Neural cell (in vitro differentiated cells): ENCODE data around the gene IL17RD. TPM values are rescaled to one million over a fixed set of nuclear protein-coding genes. Genes with fewer than 3 reads are reported as not detected.
A peak's percentile ranks its signal among the peaks of the same experiment; 100 is the strongest.

ENCODE experiments used
- H2AFZ ChIP-seq: fragments of 200-600, 300-800 bp; sonication (generic), shearing (Covaris generic); 2 replicates; pipeline ENCODE4 v1.6.0; 2014; ENCODE audit warnings: low read depth, mild to moderate bottlenecking, antibody characterized with exemption, low read length, moderate library complexity
- H3F3A ChIP-seq: fragments of 200-600 bp; shearing (Covaris generic); 2 replicates; pipeline ENCODE4 v1.6.1; 2016; ENCODE audit warnings: mild to moderate bottlenecking, moderate library complexity, mixed read lengths, antibody characterized with exemption, low read length; ENCODE audit not compliant: insufficient read depth, poor library complexity, severe bottlenecking
- H3K27ac ChIP-seq: fragments of 200-600, 300-800 bp; sonication (generic), shearing (Covaris generic); 2 replicates; pipeline ENCODE4 v1.5.1; 2014; ENCODE audit warnings: mild to moderate bottlenecking, low read length, moderate library complexity
- H3K27me3 ChIP-seq: fragments of 300-800, 200-600 bp; sonication (generic), shearing (Covaris generic); 2 replicates; pipeline ENCODE4 v1.6.0; 2014; ENCODE audit warnings: mild to moderate bottlenecking, low read depth, low read length, moderate library complexity; ENCODE audit not compliant: insufficient read depth
- H3K36me3 ChIP-seq: fragments of 300-800, 200-600 bp; sonication (generic), shearing (Covaris generic); 2 replicates; pipeline ENCODE4 v1.5.1; 2014; ENCODE audit warnings: mild to moderate bottlenecking, antibody characterized with exemption, low read length, moderate library complexity; ENCODE audit not compliant: insufficient read depth
- H3K4me2 ChIP-seq: fragments of 300-800, 200-600 bp; sonication (generic), shearing (Covaris generic); 2 replicates; pipeline ENCODE4 v1.6.0; 2014; ENCODE audit warnings: mild to moderate bottlenecking, low read length
- H3K4me3 ChIP-seq: fragments of 300-800, 200-600 bp; sonication (generic), shearing (Covaris generic); 2 replicates; pipeline ENCODE4 v1.5.1; 2014; ENCODE audit warnings: mild to moderate bottlenecking, low read length, moderate library complexity
- H3K79me2 ChIP-seq: fragments of 200-600 bp; shearing (Covaris generic); replicated peaks from 2 replicates; pipeline ENCODE4 v1.6.0; 2014; ENCODE audit warnings: mild to moderate bottlenecking, low read length, moderate library complexity; ENCODE audit not compliant: insufficient read depth
- H3K9ac ChIP-seq: fragments of 300-800, 200-600 bp; sonication (generic), shearing (Covaris generic); 2 replicates; pipeline ENCODE4 v1.6.1; 2016; ENCODE audit warnings: mild to moderate bottlenecking, low read length, mixed read lengths
- H3K9me2 ChIP-seq: fragments of 200-600 bp; shearing (Covaris generic); 2 replicates; pipeline ENCODE4 v1.6.1; 2016; ENCODE audit warnings: mild to moderate bottlenecking, low read length, mixed read lengths; ENCODE audit not compliant: insufficient read depth
- H3K9me3 ChIP-seq: fragments of 200-600, 300-800 bp; sonication (generic), shearing (Covaris generic); 2 replicates; pipeline ENCODE4 v1.6.1; 2016; ENCODE audit warnings: mild to moderate bottlenecking, mixed run types, low read length, moderate library complexity, mixed read lengths
- H4K20me1 ChIP-seq: fragments of 200-600 bp; shearing (Covaris generic); 2 replicates; pipeline ENCODE4 v1.6.1; 2016; ENCODE audit warnings: mild to moderate bottlenecking, mixed run types; ENCODE audit not compliant: insufficient read depth
- EP300 ChIP-seq: fragments of 450-650 bp; conservative IDR thresholded peaks from 2 replicates; pipeline ENCODE4 v1.6.1; 2014; ENCODE audit warnings: antibody characterized with exemption, mild to moderate bottlenecking, moderate library complexity; ENCODE audit not compliant: poor library complexity, severe bottlenecking
- EZH2 ChIP-seq: fragments of 200-600, 300-800 bp; shearing (Covaris generic), sonication (generic); IDR thresholded peaks from 2 replicates; pipeline ENCODE4 v1.6.1; 2014; ENCODE audit warnings: antibody characterized with exemption, low read length, borderline replicate concordance, mild to moderate bottlenecking; ENCODE audit not compliant: insufficient read depth, poor library complexity, severe bottlenecking
- MXI1 ChIP-seq: fragments of 450-650 bp; conservative IDR thresholded peaks from 2 replicates; pipeline ENCODE4 v1.6.1; 2014; ENCODE audit warnings: antibody characterized with exemption, mild to moderate bottlenecking; ENCODE audit not compliant: poor library complexity, severe bottlenecking
- POLR2AphosphoS5 ChIP-seq: IDR thresholded peaks from 2 replicates; pipeline ENCODE4 v1.6.1; 2012
- RAD21 ChIP-seq: fragments of 450-650 bp; conservative IDR thresholded peaks from 2 replicates; pipeline ENCODE4 v1.6.1; 2014; ENCODE audit warnings: antibody characterized with exemption, mild to moderate bottlenecking, moderate library complexity
- REST ChIP-seq: IDR thresholded peaks from 2 replicates; pipeline ENCODE4 v1.6.1; 2012; ENCODE audit warnings: borderline replicate concordance
- SMC3 ChIP-seq: fragments of 450-650 bp; conservative IDR thresholded peaks from 2 replicates; pipeline ENCODE4 v1.6.1; 2014; ENCODE audit warnings: antibody characterized with exemption, mild to moderate bottlenecking, moderate library complexity; ENCODE audit not compliant: poor library complexity
- TAF1 ChIP-seq: IDR thresholded peaks from 2 replicates; pipeline ENCODE4 v1.6.1; 2012; ENCODE audit warnings: low read depth
- polyA plus RNA-seq: library from polyadenylated mRNA; depleted of rRNA; stranded (reverse); fragments of >200 nt; gene quantifications from 2 replicates; pipeline ENCODE4 v1.2.3, GENCODE V29; 2014
- TF ChIP-seq, protein P1 (sequence below): fragments of 450-650 bp; IDR thresholded peaks from 2 replicates; pipeline ENCODE4 v1.5.1; 2014; ENCODE audit warnings: antibody characterized with exemption, mild to moderate bottlenecking, moderate library complexity; ENCODE audit not compliant: poor library complexity, severe bottlenecking

Gene IL17RD
- polyA plus RNA-seq, 1 donor from 2014 or later: 14.8 TPM

DNA sequence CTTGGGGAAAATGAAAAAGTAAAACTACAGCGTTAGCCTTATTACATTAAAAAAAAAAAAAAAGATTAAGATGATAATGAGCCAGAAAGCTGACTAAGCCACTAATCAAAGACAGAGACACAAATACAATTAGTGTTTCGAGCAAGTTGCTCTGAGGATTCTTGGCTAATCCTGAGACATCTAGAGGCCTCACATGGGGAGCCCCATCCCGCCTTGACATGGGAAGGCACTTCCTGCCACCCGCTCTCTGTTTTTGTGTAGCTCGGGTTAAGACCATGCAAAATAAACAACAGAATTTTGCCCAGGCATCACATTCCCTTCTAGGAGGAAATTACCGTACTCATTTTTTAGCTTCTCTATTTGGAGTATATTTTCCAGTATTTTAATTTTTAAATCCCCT lies 19.4 kb upstream of the IL17RD start:
- Histone ChIP-seq H3K4me2 (no peak overlapping the region), H3K9me2 (no peaks in the 10 kb centered on the region), H3K27ac (no peak overlapping the region), H3K36me3 (no peaks in the 10 kb centered on the region), H4K20me1 (no peaks in the 10 kb centered on the region), H3K79me2 (no peaks in the 10 kb centered on the region), H3K4me3 (no peak overlapping the region), H3K9me3 (no peaks in the 10 kb centered on the region), H3K9ac (no peak overlapping the region), H2AFZ (no peak overlapping the region), H3K27me3 (no peaks in the 10 kb centered on the region), H3F3A (no peaks in the 10 kb centered on the region)
- TF ChIP-seq EP300 (no peak), MXI1 (no peak), POLR2AphosphoS5 (no peak)
- TF ChIP-seq, protein P1, sequence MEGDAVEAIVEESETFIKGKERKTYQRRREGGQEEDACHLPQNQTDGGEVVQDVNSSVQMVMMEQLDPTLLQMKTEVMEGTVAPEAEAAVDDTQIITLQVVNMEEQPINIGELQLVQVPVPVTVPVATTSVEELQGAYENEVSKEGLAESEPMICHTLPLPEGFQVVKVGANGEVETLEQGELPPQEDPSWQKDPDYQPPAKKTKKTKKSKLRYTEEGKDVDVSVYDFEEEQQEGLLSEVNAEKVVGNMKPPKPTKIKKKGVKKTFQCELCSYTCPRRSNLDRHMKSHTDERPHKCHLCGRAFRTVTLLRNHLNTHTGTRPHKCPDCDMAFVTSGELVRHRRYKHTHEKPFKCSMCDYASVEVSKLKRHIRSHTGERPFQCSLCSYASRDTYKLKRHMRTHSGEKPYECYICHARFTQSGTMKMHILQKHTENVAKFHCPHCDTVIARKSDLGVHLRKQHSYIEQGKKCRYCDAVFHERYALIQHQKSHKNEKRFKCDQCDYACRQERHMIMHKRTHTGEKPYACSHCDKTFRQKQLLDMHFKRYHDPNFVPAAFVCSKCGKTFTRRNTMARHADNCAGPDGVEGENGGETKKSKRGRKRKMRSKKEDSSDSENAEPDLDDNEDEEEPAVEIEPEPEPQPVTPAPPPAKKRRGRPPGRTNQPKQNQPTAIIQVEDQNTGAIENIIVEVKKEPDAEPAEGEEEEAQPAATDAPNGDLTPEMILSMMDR: no peak

- no peaks in the 10 kb centered on the region for H3K79me2 ChIP-seq
- H3K36me3 ChIP-seq: no peaks in the 10 kb centered on the region
- no peak overlapping the region for H2AFZ ChIP-seq
- no peaks in the 10 kb centered on the region for H3K9me2 ChIP-seq
- TF ChIP-seq EZH2: no peak
- TF ChIP-seq RAD21: peak; percentile 22
- H3K27ac ChIP-seq: no peak overlapping the region
- H3K4me2 ChIP-seq: no peak overlapping the region
- H3K27me3 ChIP-seq: no peaks in the 10 kb centered on the region
- no peaks in the 10 kb centered on the region for H3F3A ChIP-seq
- H3K9me3 ChIP-seq: no peaks in the 10 kb centered on the region
- no peaks in the 10 kb centered on the region for H4K20me1 ChIP-seq
- no peak overlapping the region for H3K9ac ChIP-seq
- no peak overlapping the region for H3K4me3 ChIP-seq
These were observed 14.6 kb upstream of the IL17RD start for GRCh38 chr3:57179580-57180410.

- no peak overlapping the region for H3K9ac ChIP-seq
- H3K9me3 ChIP-seq: no peaks in the 10 kb centered on the region
- H3K27ac ChIP-seq: no peak overlapping the region
- no peaks in the 10 kb centered on the region for H3F3A ChIP-seq
- no peaks in the 10 kb centered on the region for H3K9me2 ChIP-seq
- no peaks in the 10 kb centered on the region for H3K36me3 ChIP-seq
- H3K4me2 ChIP-seq: no peak overlapping the region
- H3K79me2 ChIP-seq: no peaks in the 10 kb centered on the region
- H2AFZ ChIP-seq: no peak overlapping the region
- no peaks in the 10 kb centered on the region for H3K27me3 ChIP-seq
- H4K20me1 ChIP-seq: no peaks in the 10 kb centered on the region
- no peak overlapping the region for H3K4me3 ChIP-seq
- no peak for TF ChIP-seq MXI1
- no peak for TF ChIP-seq POLR2AphosphoS5
- TF ChIP-seq EP300: no peak
- TF ChIP-seq, protein P1: no peak
- no peak for TF ChIP-seq RAD21
- TF ChIP-seq TAF1: no peak
- no peak for TF ChIP-seq EZH2
- TF ChIP-seq SMC3: no peak
- no peak for TF ChIP-seq REST
These were observed 10.9 kb upstream of the IL17RD start for GRCh38 chr3:57176045-57176444.
